CD4-positive, alpha-beta T cell treated with Interleukin-15 for 1 hour (primary cell): Measurements from ENCODE around the gene MUC5AC.

Source experiments
- DNase-seq: peaks from one replicate; pipeline ENCODE4 v3.0.0-alpha.2; 2020

MUC5AC gene

GRCh38 chr11:1217151-1217550 lies 59.4 kb downstream of the MUC5AC start:
- DNase-seq, result no peak

- no peak for DNase-seq
Observed at GRCh38 chr11:1218256-1218787, 60.6 kb downstream of the MUC5AC start.

- DNase-seq, result no peak
Observed at GRCh38 chr11:1218788-1219445, 61.2 kb downstream of the MUC5AC start.

- DNase-seq, result no peak
Observed at GRCh38 chr11:1219446-1219833, 61.7 kb downstream of the MUC5AC start.

GRCh38 chr11:1219834-1220815 lies 62.4 kb downstream of the MUC5AC start:
- peak; percentile 11 for DNase-seq

GRCh38 chr11:1220941-1221721 lies 63.4 kb downstream of the MUC5AC start:
- DNase-seq, result no peak

GRCh38 chr11:1221848-1222311 lies 64.1 kb downstream of the MUC5AC start:
- peak; percentile 11 for DNase-seq

GRCh38 chr11:1222491-1223345 lies 65.0 kb downstream of the MUC5AC start, which contains the start of gene MUC5B:
Gene MUC5B (plus strand): TSS chr11:1223066. CDS start chr11:1223124, 58 bp downstream.
- DNase-seq, result peak; percentile 15

GRCh38 chr11:1223346-1224110 lies 65.8 kb downstream of the MUC5AC start:
- DNase-seq, result peak; percentile 13

GRCh38 chr11:1224111-1224490 lies 66.3 kb downstream of the MUC5AC start:
- peak; percentile 6 for DNase-seq

GRCh38 chr11:1224491-1225385 lies 67.0 kb downstream of the MUC5AC start:
- peak; percentile 13 for DNase-seq

GRCh38 chr11:1225386-1226225 lies 67.9 kb downstream of the MUC5AC start:
- DNase-seq, result peak; percentile 7

- DNase-seq, result peak; percentile 13
Observed at GRCh38 chr11:1226226-1226985, 68.7 kb downstream of the MUC5AC start.

- DNase-seq, result no peak
Observed at GRCh38 chr11:1226986-1227550, 69.3 kb downstream of the MUC5AC start.

- DNase-seq, result no peak
Observed at GRCh38 chr11:1227551-1228100, 69.9 kb downstream of the MUC5AC start.

GRCh38 chr11:1228101-1228821 lies 70.5 kb downstream of the MUC5AC start:
- DNase-seq, result no peak
